K562 (cell line): ENCODE measurements around the gene KLRF2. TPM values are rescaled to one million over a fixed set of nuclear protein-coding genes. Genes with fewer than 3 reads are reported as not detected.

Source experiments
- ATAC-seq: fragments of 200-7000 bp; cut with Tn5 transposase; 3 replicates; pipeline ENCODE4 v1.9.1; 2020; ENCODE audit warnings: moderate library complexity
- BruUV-seq: library from RNA; stranded (reverse); fragments of 400-500 nt; replicated peaks from 2 replicates; lab custom pipeline; 2021; lab: Mats Ljungman, UMichigan
- CTCF ChIA-PET: fragments of 300-600 bp; formaldehyde crosslinking; extraction: SDS; loops from one replicate; lab custom pipeline; 2021; ENCODE audit warnings: low intra/inter-chr PET ratio; lab: Yijun Ruan, JAX
- POLR2A ChIA-PET: fragments of 300-600, 350-650 bp; sonication (Branson Sonifier 250); formaldehyde crosslinking; extraction: SDS; loops from one replicate; lab custom pipeline; 2021; ENCODE audit warnings: antibody characterized with exemption, inconsistent platforms; lab: Yijun Ruan, JAX
- DNase-seq, 4 experiments: peaks; one replicate each; pipeline versions ENCODE4 v3.0.0 to v3.0.0-alpha.2; 2011 to 2018; ENCODE audit warnings: low spot score in 3 of 4, mixed read lengths in 3 of 4; ENCODE audit errors: extremely low read depth in 1 of 4
- FAIRE-seq: peaks from 2 replicates; lab custom pipeline; 2011; peaks lifted over from hg19 to GRCh38; lab: Jason Lieb, UNC
- H2AFZ ChIP-seq: 2 replicates; pipeline ENCODE4 v1.6.0; 2011; ENCODE audit warnings: low read depth, low read length, control low read depth, inconsistent platforms
- H3K27ac ChIP-seq: fragments of 200-600 bp; 3 replicates; pipeline ENCODE4 v1.8.0; 2011; ENCODE audit warnings: low read depth, mild to moderate bottlenecking, control low read depth, inconsistent platforms, low read length, moderate library complexity, mixed read lengths; ENCODE audit errors: extremely low read depth
- H3K27me3 ChIP-seq, 2 experiments: fragments of 300-600 bp in 1 of 2; 2 replicates in 1 of 2; 3 replicates in 1 of 2; pipeline versions ENCODE4 v1.6.0 to v1.8.0; 2011; ENCODE audit warnings: inconsistent platforms in 2 of 2, low read length in 2 of 2, mild to moderate bottlenecking in 1 of 2, mixed read lengths in 1 of 2, moderate library complexity in 1 of 2; ENCODE audit not compliant: control insufficient read depth in 2 of 2, insufficient read depth in 2 of 2
- H3K36me3 ChIP-seq: fragments of 300-600 bp; 3 replicates; pipeline ENCODE4 v1.8.0; 2011; ENCODE audit warnings: mild to moderate bottlenecking, low read length, inconsistent platforms; ENCODE audit not compliant: control insufficient read depth, insufficient read depth
- H3K4me1 ChIP-seq, 2 experiments: fragments of 200-600 bp in 1 of 2; replicated peaks in 1 of 2; 2 replicates in 1 of 2; 3 replicates in 1 of 2; pipeline versions ENCODE4 v1.5.1 to v1.8.0; 2011; ENCODE audit warnings: inconsistent platforms in 2 of 2, low read length in 2 of 2, mild to moderate bottlenecking in 1 of 2, mixed read lengths in 1 of 2, moderate library complexity in 1 of 2; ENCODE audit not compliant: control insufficient read depth in 2 of 2, insufficient read depth in 2 of 2
- H3K4me2 ChIP-seq: 2 replicates; pipeline ENCODE4 v1.6.1; 2011; ENCODE audit warnings: low read length, control low read depth, inconsistent platforms, mixed read lengths; ENCODE audit not compliant: insufficient read depth
- H3K4me3 ChIP-seq: fragments of 200-600 bp; sonication (generic), shearing (Covaris generic); 2 replicates; pipeline ENCODE4 v1.5.1; 2016; ENCODE audit warnings: control low read depth, inconsistent platforms
- H3K79me2 ChIP-seq: fragments of 200-600 bp; 3 replicates; pipeline ENCODE4 v1.8.0; 2011; ENCODE audit warnings: low read length, inconsistent platforms; ENCODE audit not compliant: control insufficient read depth, insufficient read depth
- H3K9ac ChIP-seq, 2 experiments: 2 replicates each; pipeline versions ENCODE4 v1.6.0 to v1.6.1; 2011; ENCODE audit warnings: low read depth in 2 of 2, low read length in 2 of 2, control low read depth in 1 of 2, inconsistent platforms in 1 of 2, mild to moderate bottlenecking in 1 of 2, mixed read lengths in 1 of 2; ENCODE audit not compliant: insufficient read depth in 1 of 2
- H3K9me1 ChIP-seq: one replicate; pipeline ENCODE4 v1.6.0; 2011; ENCODE audit warnings: inconsistent platforms, mild to moderate bottlenecking, low read length, moderate library complexity; ENCODE audit not compliant: control insufficient read depth, insufficient read depth
- H3K9me3 ChIP-seq: replicated peaks from 2 replicates; pipeline ENCODE4 v1.5.1; 2011; ENCODE audit warnings: low read depth, low read length, inconsistent platforms; ENCODE audit not compliant: control insufficient read depth, insufficient read depth
- H4K20me1 ChIP-seq: replicated peaks from 2 replicates; pipeline ENCODE4 v1.6.1; 2011; ENCODE audit warnings: low read length, inconsistent platforms, mixed read lengths; ENCODE audit not compliant: control insufficient read depth, insufficient read depth
- FOXM1 ChIP-seq, 2 experiments: fragments of 450-650 bp in 1 of 2; sonication (generic) in 1 of 2; formaldehyde crosslinking in 1 of 2; IDR thresholded peaks; 2 replicates each; pipeline versions ENCODE4 v1.6.1 to v1.9.0; 2017 to 2022; ENCODE audit warnings: low read depth in 2 of 2, mild to moderate bottlenecking in 2 of 2, missing genetic modification reagents in 1 of 2, moderate library complexity in 1 of 2
- MECOM ChIP-seq: fragments of 250-450 bp; sonication (Bioruptor Pico); IDR thresholded peaks from 2 replicates; pipeline ENCODE4 v1.8.0; 2022; ENCODE audit warnings: inconsistent platforms
- TOE1 ChIP-seq, 2 experiments: fragments of 450-650 bp in 1 of 2; sonication (generic) in 1 of 2; formaldehyde crosslinking in 1 of 2; IDR thresholded peaks; 2 replicates each; pipeline versions ENCODE4 v1.7.1 to v1.8.0; 2016 to 2022; ENCODE audit warnings: borderline replicate concordance in 2 of 2, mild to moderate bottlenecking in 2 of 2, antibody characterized with exemption in 1 of 2, inconsistent platforms in 1 of 2, low read depth in 1 of 2, missing genetic modification reagents in 1 of 2, moderate library complexity in 1 of 2
- whole genome bisulfite sequencing: fragments of 100-300 bp; shearing (Covaris generic); methylation state at CpG from one replicate; pipeline ENCODE4 v1.1.6; 2016; ENCODE audit warnings: low coverage, mixed read lengths; ENCODE audit not compliant: insufficient coverage; ENCODE audit errors: missing lambda C conversion rate; 5-methylcytosine and 5-hydroxymethylcytosine counted together
- in situ Hi-C: fragments of 300-500 bp; cut with MboI; formaldehyde crosslinking; loops from 4 replicates; pipeline ENCODE4 v1.15.0; 2018; ENCODE audit warnings: inconsistent platforms, mixed read lengths
- intact Hi-C: fragments of 100-400 bp; cut with micrococcal nuclease; formaldehyde crosslinking; loops from 2 replicates; pipeline ENCODE4 v1.14.2; 2022
- polyA plus RNA-seq, 8 experiments: library from polyadenylated mRNA; depleted of rRNA in 4 of 8; stranded (reverse) in 5 of 8; unstranded in 3 of 8; fragments of >200 nt; fragmentation: Nextera tagmentation in 2 of 8; fragmentation: Illumina TruSeq in 1 of 8; extraction: Ambion mirVana in 2 of 8; extraction: Trizol in 1 of 8; gene quantifications; 2 replicates each; pipeline versions ENCODE4 v1.2.1 to v1.2.3, GENCODE V29; 2011 to 2014; ENCODE audit warnings: inconsistent platforms in 1 of 8, missing spikeins in 1 of 8
- total RNA-seq, 7 experiments: library from RNA; depleted of rRNA in 6 of 7; stranded (reverse); fragments of >200 nt in 6 of 7; fragmentation: Illumina TruSeq in 2 of 7; extraction: Trizol in 2 of 7; gene quantifications; 2 replicates each; pipeline versions ENCODE4 v1.2.1 to v1.2.3, GENCODE V29; 2011 to 2021; ENCODE audit warnings: low replicate concordance in 1 of 7

The KLRF2 gene
- total and polyA plus RNA-seq, 9 of the 15 experiments (the other 6 are each of a cell fraction or from before 2014, with no cell fraction given), result not detected

DNA sequence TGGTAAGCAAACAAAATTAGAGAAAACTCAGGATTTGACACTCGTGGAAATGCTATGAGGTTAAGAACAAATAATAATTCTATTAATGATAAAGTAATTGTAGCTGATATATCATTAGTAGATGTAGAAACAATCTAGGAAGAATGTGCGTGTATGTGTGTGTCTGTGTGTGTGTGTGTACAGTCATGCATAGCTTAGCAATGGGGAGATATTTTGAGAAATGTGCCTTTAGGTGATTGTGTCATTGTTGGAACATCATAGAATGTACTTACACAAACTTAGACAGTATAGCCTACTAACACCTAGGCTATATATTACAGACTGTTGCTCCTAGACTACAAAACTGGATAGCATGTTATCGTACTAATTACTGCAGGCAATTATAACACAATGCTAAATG is 45.6 kb downstream of the KLRF2 start (continued):
- TF ChIP-seq MECOM (CRISPR knock-in tag) (no peak), FOXM1 (IDR thresholded peaks at IDR 0.05; ENCODE audit: low read depth) (no peak), FOXM1 (CRISPR knock-in tag; IDR thresholded peaks at IDR 0.05; ENCODE audit: low read depth) (no peak)

GRCh38 chr12:9928607-9929006 is 47.3 kb downstream of the KLRF2 start:
- CTCF ChIA-PET, result no interaction called here
- Histone ChIP-seq H3K9ac (no peak overlapping the region), H3K27me3 (no peaks in the 10 kb centered on the region), H4K20me1 (no peaks in the 10 kb centered on the region), H3K4me1 (no peaks in the 10 kb centered on the region), H3K27ac (no peak overlapping the region), H2AFZ (no peak overlapping the region), H3K9me3 (no peaks in the 10 kb centered on the region), H3K36me3 (no peaks in the 10 kb centered on the region), H3K4me3 (no peak overlapping the region), H3K4me2 (no peak overlapping the region), H3K79me2 (no peaks in the 10 kb centered on the region), H3K9me1 (no peaks in the 10 kb centered on the region)
- WGBS, result 8% methylated on average over 3 of the region's 3 CpGs
- POLR2A ChIA-PET, result no interaction called here
- no peak for FAIRE-seq
- no peak for DNase-seq
- intact Hi-C loops (loop anchor here (5.0 kb wide), 1 partner anchor 176 kb away; no protein-coding TSS in a partner anchor), in situ Hi-C loops (loop anchor here (10.0 kb wide), 1 partner anchor 184 kb away; no protein-coding TSS in a partner anchor)
- BruUV-seq, result no TSS peak
- ATAC-seq, result no peak
- TF ChIP-seq TOE1 (IDR thresholded peaks at IDR 0.05; ENCODE audit: borderline replicate concordance), result no peak
- no peak for TF ChIP-seq TOE1 (CRISPR knock-in tag; IDR thresholded peaks at IDR 0.05; ENCODE audit: borderline replicate concordance, low read depth)
